ENCODE results near the gene SCD5.

The SCD5 gene

DNA sequence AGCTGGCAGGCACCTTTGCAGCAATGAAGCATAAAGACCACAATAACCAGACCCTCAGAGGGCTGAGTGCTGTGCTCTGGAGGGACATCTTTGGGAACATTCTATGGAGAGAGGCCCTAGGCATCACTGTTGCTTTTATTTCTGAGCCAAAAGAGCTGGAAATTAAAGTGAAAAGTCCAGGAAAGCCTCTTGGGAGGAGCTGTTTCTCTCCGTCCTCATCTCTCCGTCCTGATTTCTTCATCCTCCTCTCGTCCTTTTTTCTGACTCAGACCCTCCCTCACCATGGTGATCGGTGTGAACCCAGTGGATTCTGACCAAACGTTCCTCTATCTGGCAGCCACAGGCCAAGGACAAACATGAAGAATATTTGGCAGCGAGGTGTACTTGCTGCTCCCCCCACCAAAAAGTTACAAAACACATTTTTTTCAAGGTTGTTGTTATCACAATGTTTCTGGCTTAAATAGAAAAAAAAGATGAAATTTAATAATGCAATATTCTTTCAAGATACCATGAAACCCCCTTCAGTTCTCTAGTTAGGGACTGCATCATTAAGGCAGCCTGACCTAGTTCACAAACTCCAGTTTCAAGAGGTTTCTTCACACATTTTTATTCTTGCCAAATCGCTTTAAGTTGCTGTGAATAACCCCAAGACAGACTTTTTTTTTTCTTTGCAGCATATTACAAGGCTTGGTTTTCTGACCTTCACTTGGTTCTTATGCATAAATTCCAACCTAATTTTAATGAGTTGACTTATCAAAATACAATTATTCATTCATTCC lies 80.2 kb downstream of the SCD5 start:
- no peak for DNase-seq

DNA sequence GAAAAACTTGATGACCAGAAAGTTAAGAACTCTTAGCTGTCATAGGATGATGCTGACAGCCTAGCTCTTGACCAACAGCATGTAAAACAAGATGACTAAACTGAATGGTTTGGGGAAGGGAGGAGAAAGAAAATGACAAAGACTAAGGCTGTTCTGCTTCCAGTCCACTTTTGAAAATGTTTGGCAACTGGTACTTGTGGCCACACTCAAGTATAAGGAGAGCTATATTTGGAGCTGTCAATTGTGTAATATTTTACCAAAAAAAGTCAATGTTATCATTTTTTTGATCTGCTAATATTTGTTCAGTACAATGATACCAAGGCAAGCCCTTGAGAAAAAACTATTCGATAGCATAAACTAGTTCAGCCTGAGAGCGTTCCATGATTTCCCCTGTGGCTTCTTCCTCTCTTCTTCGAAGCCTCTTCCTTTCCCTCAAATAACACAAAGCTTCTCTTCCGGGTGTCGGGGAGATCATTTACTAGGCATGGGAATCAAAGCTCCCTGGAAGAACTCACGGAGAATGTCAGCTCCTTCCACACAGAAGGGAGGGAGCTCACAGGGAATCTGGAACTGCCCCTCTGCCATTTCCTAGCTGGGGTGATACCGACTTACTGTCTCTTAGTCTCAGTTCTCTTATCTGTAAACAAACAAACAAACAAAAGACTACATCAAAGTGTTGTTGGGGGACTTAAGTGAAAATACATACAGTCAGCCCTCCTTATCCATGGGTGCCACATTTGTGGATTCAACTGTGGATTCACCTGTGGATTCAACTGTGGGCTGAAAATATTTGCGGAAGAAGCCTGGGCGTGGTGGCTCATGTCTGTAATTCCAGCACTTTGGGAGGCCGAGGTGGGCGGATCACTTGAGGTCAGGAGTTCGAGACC lies 82.6 kb downstream of the SCD5 start:
- DNase-seq = no peak

DNA sequence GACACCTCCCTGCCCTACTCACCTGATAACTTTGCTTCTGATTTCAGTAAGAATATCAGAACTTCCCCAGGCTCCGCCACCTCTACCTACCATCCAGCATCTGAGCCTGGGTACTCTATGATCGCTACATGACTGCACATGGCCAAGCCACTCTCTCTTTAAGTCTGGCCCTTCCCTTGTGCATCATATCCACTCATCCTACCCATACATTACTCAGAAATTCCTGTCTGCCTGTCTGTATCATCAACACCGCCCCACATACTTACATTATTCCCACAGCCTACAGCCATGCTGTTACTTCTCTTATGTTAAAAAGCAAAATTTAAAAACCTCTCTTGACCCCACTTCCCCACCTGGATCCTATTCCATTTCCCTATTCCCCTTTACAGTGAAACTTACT lies 84.7 kb downstream of the SCD5 start:
- no peak for DNase-seq

DNA sequence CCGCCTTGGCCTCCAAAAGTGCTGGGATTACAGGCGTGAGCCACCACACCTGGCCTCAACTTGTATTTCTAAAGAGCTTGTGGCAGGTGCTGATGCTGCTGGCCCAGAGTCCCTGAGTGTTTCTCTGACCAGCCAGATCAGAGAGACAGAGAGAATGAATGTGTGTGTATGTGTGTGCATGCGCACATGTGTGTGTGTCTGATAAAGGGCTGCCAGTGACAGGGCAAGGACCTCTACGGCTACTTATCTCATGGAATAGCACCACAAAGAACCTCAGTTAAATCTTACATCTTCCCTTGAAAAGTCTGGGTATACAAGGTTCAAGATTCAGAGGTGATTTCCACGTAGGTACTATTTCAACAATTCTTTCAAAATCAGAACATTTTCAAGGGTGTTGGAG lies 86.0 kb downstream of the SCD5 start:
- DNase-seq = no peak

DNA sequence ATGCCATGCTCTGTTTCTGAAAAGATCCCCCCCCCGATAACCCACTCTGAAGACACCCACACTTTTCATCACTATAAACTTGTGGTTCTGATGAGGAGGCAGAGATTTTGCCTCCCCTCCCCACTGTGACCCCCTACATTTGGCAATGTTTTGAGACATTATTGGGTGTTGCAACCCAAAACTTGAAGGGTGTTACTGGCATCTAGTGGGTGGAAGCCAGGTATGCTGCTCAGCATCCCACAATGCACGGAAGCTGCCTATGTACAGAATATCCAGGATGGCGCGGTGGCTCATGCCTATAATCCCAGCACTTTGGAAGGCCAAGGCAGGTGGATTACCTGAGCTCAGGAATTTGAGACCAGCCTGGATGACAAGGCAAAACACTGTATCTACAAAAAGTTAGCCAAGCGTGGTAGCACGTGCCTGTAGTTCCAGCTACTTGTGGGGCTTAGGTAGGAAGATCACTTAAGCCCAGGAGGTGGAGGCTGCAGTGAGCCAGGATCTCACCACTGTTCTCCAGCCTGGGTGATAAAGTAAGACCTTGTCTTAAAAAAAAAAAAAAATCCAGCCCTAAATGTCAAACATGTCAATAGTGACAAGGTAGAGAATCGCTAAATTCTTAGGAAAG lies 87.3 kb downstream of the SCD5 start:
- no peak for DNase-seq

DNA sequence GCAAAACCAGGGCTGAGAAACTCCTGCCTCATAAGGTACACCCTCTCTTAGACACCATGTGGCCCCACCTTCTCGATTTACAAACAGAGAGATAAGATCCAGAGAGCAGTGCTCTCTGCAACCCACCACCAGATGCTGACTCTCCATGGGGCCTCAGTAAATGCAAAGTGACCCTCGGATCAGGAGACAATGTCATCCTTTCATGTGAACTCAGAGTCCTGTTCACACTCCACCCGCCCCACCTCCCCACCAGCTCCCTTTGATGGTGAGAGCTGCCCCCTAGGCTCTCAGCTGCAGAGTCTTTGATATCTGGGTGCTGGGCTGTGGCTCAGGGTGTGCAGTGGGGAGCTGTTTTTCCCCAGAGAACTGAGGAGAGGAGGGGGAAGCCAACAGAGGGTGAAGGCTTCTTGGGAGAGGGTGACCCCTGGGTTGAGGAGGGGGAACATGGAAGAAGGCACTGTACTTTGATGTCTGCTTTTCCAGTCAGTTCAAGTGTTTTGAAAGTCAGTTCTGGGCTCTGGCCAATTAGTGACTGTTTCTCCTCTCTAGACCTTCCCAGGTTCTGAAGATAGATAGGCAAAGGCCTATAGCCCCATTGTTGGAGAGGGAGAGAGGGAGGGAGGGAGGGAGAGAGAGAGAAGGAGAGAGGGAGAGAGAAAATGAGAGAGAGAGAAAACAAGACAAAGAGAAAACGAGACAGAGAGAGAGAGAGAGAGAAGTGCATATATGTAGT lies 88.2 kb downstream of the SCD5 start:
- DNase-seq = no peak

DNA sequence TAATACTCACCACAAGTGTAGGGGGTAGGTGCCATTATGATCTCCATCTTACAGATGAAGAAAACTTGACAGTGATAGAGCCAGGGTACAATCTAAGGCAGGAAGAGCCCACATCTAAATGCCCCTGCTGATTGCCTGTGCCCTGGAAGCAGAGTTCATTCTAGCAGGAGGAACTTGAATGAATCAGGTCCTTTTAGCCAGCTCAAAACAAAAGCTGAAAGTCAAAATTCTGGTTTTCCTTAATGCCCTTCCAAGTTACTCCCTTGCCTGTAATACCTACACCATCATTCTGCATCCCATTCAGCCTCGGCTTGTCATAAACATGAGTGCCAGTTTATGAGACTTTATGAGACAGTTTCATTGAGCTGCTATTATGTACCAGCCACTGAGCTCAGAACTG lies 89.6 kb downstream of the SCD5 start:
- no peak for DNase-seq

DNA sequence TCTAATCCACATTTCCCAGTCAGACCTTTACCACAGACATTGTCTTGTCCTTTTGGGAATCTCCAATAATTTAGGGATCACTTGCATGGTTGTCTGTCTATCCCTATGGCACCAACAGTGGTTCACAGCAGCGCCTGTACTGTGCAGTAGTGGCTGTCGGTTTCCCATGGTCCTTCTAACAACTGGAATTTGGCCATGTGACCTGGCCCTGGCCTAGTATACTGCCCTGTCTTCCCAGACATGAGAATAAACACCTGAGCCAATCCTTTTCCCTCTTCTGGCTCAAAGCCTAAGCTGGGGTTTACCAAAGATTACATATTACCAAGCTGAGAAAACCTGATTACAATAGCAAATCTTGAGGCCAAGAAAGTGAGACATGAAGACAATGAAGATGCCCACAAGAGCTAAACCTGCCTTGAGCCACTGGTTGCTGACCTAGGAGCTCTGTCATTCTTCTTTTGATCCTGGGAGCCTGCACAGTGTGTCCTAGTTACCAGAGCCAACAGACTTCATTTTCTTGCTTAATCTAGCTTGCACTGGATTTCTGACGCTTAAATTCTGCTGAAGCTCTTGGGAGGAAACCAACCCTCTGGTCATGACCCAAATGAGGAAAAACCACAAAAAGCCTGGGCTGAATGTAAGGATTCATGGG lies 92.1 kb downstream of the SCD5 start:
- no peak for DNase-seq

DNA sequence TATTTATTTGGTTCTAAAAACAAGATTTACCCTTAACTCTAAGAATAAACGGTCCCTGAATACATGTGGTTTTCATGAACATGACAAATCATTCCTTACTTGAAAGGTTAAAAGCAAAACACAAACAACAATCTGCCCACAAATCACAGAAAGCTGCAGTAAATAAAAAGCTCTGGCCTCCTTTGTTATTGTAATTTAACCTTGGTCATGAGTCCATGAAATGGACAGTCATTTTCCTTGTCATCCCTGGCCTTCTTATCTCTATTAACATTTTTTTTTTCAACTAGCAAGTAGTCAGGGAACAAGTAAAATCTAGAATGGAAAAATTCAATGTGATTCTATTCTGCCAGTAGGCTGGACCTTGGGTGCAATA lies 92.7 kb downstream of the SCD5 start:
- no peak for DNase-seq

DNA sequence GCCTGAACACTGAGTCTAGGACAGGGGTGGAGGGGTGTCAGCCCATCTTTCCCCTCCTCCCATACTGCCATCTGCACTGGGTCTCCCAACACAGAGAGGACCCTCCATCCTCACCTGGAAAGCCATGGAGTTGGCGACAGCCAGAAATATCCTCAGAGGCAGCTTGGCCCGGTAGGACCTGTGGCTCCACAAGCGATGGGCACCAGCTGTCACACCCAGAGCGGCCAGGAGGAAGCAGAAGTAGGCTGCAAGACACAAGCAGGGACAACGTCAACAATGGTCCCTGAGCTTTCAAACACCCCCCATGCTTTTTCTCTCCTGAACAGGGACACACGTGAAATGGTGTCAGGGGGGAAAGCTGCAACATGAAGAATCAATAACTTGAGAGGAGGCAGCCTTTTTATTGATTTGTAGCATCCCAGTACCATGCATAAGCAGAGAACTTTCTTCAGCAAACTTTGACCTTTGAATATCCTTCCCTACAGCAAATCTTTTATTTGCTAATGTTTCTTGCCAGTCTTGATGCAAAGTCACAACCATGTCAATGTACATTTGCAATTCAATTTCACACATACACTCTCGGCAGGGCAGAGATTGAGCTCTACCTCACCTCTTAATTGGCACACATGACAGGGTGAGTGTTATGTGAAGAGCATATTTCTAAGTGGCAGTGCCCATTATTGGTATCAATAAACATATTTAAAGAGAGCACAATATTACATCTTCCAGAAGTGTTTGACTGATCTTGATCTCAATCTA lies 93.2 kb downstream of the SCD5 start:
- DNase-seq = no peak

DNA sequence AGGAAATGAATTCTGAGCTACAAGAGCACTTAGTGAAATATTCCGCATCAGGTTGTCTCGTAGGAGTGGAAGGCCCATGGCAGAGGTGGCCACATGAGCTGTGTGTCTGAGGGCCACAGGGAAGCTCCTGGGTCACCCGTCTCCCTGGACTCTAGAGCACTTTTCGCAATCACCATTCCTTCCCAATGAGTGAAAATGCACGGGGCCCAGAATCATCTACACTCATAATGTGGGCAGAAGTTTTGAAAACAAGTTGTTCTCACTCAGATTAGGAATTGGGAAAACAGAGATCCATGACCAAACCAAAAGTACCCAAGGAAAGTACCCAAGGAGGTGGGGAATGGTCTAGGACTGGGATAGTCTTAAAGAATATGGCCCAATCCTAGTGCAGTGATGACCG lies 94.4 kb downstream of the SCD5 start:
- DNase-seq = no peak

DNA sequence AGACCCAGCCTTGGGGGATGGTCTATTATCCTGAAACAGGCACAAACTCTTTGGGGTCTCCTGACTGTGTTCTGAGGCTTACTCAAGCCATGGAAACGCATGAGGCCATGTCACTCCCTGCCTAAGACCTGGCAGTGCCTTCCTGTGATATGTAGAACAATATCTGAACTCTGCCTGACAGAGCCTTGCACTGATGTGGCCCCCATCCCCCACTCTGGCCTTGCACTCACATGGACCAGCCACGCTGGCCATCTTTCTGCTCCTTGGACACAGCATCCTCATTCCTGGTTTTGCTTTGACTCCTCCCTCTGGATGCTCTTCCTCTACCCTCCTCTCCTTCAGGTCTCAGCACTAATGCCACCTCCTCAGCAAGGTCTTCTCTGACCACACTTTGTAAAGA lies 100.2 kb downstream of the SCD5 start:
- no peak for DNase-seq

DNA sequence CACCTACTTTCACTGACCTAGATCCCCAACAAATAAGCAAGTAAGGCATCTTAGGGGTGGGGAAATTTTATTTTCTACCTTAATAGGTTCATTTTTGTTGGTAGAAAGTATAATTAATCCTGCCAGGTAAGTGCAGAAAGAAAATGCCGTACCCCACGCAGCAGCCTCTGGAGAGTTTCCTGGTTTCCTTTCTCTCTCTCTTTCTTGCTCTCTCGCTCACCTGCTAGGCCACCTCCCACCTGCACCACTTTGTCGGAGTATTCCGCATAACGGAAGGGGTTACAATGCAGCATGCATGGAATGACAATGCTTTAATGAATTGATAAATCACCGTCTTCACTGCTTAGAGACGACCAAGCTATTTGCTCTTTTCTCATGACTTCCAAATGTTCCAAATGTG lies 101.0 kb downstream of the SCD5 start:
- no peak for DNase-seq

DNA sequence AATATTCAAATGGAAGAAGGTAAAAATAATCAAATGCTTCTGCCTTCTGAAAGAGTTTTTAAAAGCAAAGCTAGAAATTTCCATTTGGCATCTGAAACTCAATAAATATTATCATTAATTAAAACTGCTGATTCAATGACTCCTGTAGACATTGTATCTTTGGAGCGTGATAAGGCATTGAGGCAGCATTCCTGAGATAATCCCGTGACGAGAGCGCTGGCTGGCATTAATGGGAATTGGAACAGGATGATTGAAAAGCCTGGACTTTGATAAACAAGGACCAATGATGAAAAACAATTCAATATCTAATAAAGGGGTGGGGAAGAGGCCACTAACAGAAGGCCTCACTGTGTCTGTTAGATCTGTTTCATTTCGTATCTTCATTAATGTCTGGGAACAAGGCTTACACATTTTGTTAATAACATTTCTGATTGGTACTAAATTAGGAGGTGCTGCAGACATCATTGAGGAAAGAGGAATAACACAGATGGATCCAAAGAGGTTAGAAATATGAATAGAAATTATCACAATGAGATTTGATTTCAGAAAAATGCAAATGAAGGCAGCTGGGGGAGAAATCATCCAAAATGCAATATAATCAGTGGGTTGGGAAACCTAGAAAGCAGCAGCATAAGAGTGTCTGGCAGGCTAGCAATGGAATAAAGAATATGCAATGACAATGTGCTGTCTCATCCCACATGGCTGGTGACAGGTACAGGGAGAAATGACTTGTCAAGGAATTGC lies 102.3 kb downstream of the SCD5 start:
- DNase-seq = no peak

DNA sequence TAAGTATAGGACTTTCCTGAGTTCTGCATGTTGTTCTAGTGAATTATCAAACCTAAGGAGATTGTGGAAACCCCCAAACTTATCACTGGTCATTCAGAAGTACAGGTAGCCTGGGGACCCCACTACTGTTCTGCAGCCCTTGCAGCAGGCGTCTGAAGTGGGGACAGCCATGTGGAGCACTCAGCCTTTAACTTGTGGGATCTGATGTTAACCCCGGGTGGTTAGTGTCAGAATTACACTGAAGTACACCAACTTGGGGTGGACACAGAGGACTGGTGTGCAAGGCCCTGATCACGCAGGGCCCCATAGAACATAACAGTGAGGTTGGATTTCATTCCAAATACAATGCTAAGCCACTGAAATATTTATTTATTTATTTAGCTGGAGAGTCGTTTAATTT lies 103.7 kb downstream of the SCD5 start:
- no peak for DNase-seq

DNA sequence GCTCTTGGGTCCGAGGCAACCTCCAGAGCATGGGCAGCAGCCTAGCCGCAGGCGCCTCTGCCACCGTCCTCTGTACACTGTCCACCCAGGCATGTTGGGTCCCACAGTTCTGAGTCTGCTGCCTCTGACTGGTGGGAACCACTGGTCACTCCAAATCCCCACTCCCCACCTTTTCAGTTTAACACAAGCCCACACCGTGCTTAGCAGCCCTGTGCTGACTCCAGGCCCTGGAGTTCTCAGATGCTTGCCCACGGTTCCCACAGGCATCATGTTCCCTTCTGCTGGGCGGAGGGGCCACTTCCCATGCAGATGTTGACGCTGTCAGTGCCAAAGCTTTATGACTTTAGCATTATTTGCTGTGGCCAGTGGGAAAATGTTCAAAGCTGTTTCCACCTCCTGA lies 104.5 kb downstream of the SCD5 start:
- no peak for DNase-seq

DNA sequence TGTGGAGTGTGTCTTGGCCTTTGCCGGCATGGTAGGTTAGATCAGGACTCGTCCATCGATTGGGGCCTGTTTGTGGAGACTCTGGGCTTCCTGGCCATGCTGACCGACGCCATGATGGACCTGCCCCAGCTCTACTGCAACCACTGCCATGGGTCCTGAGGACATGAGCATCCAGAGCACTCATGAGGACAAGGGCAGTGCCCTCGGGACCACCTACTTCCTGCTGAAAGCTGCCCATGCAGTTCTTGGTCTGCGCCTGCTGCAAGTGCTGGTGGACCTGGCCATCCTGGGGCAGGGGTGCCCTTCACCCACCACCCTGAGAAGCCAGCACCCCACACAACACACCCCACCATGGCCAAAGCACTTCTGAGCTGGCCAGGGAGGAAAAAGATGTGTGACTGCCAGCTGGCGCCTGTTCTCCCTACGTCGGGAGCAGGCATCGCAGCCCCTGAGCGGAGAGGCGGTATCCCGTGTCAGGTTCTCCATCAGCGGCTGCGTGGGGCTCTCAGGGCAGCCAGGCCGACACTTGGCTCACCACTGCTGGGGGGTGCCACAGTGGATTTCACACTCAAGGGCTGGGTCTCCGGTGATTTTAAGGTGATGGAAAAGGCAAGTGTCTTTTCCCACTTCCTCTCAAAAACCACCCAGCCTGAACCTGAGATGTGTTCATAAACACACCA lies 106.4 kb downstream of the SCD5 start:
- DNase-seq = no peak

DNA sequence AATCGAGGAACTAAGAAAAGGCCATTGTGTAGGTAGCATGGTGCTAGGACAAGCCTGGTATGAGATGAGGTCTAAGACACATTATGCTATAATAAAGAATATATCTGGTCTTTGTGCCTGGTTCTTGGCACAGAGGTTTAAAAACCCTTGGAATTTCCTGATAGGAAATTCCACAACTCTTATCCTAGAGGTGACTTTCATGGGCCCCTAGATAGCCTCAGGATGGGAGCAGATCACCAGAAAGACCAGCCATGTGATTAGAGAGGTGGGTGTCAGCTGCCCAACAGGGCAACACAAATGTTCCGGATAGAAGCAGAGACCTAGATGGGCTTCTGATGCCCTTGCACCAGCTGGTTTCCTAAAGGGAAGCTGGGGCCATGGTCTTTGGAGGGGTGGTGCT lies 107.2 kb downstream of the SCD5 start:
- no peak for DNase-seq

DNA sequence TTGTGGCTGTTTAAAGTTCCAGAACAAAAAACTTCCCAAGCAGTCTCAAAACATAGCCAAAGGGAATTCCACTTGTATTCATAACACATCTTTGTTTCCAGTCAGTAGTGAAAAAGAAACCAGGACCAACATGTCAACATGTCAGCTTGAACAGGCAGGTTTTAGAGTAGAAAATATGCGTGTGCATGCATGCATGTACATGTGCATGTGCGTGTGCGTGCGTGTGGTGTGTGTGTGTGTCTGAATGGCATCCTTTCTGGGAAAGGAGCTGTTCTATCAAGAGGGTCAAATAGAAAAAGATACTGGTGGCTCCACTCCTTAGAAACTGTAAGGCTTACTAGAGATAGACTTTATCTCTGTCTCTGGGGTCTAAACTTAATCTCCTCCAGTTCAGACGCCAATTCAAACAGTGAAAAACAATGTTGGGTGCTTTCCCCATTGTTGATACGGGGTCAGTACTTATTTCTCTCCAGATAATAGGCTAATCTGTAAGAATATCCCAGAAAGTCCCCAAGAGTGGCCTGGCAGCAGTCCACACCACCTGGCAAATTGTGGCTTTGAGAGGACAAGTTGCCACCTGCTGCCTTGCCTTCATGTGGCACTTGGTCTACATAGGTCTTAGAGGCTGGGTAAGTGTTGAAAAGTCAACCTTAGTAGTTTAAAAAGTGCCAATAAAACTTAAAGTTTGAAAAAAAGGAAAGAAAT lies 110.4 kb downstream of the SCD5 start:
- DNase-seq = no peak

DNA sequence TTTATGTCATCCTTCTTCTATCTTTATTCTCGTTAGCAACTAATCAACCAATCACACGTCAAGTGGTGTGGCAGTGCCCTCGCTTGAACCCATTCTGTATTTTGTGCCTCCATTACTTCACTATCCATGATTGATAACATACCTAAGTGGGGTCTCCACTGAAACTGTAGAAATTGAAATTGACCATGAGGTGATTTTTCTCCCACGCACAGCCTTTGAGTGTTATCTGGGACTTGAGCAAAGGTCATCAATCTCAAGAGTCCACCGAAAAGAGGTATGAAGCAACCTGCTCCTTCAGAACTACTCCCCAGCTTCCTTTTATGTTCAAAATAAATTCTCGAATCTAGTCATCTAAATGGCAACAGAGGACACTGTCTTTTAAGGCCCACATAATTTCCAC lies 111.1 kb downstream of the SCD5 start:
- DNase-seq = no peak

Data from CD4-positive, alpha-beta T cell treated with Interleukin-21 for 1 hour (primary cell).